Mucosa of stomach (tissue), 1 donor: ENCODE results near the gene FAM240A.

Experiments
- H3K27me3 ChIP-seq: one replicate; pipeline ENCODE4 v1.7.0; 2013; ENCODE audit warnings: mild to moderate bottlenecking, low read length; ENCODE audit not compliant: control insufficient read depth, insufficient read depth
- H3K36me3 ChIP-seq: one replicate; pipeline ENCODE4 v1.7.0; 2013; ENCODE audit warnings: low read length; ENCODE audit not compliant: control insufficient read depth, insufficient read depth
- H3K4me1 ChIP-seq: one replicate; pipeline ENCODE4 v1.7.0; 2013; ENCODE audit warnings: mild to moderate bottlenecking, low read length; ENCODE audit not compliant: control insufficient read depth, insufficient read depth
- H3K4me3 ChIP-seq: one replicate; pipeline ENCODE4 v1.7.0; 2013; ENCODE audit warnings: low read length
- H3K9ac ChIP-seq: one replicate; pipeline ENCODE4 v1.7.0; 2013; ENCODE audit warnings: mild to moderate bottlenecking, low read length, moderate library complexity
- H3K9me3 ChIP-seq: one replicate; pipeline ENCODE4 v1.7.0; 2013; ENCODE audit warnings: mild to moderate bottlenecking, low read length, moderate library complexity; ENCODE audit not compliant: control insufficient read depth
- donor health status: Pancreatic carcinoma.

Gene FAM240A

DNA sequence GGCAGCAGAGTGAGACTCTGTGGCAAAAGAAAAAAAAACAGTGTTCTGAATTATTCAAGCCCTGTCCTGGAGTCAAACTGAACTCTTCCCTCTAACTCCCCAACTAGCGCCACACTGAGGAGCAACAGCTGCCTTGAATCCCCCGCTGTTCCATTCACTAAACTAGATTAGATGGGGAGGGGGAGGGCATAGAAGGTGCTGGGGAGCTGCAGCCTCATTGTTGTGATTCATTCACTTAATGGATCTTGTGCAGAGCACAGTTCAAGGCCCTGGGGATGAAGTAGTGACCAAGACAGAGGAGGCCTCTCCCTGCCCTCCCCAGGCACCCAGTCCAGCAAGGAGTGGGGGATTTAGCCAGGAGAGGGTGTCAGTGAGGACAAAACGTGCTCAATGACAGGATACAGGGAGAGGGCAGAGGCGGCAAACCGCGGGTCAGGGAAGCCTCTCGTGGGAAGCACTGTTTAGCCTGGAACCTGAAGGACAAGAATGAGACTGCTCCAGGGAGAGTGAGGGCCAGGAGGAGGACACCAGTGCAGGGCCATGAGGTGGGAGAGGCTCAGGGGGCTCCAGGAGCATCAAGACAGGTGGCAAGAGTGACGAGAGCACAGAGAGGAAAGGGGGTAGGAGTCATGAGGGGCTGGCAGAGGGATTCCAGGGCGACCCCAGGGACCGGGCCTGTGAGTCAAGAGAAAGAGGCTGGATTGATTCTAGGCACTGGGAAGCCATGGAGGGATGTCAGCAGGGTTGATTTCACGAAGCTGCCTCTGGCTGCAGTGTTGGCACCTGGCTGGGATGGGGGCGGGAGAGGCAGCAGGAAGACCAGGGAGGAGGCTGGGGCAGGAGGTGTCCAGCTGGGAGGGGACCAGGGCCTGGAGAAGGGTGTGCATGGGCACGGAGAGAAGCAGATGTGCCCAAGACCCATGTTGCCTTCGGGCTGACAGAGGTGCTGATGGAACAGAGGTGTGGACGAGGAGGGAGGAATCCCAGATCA lies 49.7 kb downstream of the FAM240A start:
- Histone ChIP-seq H3K9ac (no peak overlapping the region), H3K27me3 (peaks cover 2% of the 10 kb centered on the region), H3K4me3 (no peak overlapping the region), H3K9me3 (no peaks in the 10 kb centered on the region), H3K4me1 (no peaks in the 10 kb centered on the region), H3K36me3 (no peaks in the 10 kb centered on the region)

DNA sequence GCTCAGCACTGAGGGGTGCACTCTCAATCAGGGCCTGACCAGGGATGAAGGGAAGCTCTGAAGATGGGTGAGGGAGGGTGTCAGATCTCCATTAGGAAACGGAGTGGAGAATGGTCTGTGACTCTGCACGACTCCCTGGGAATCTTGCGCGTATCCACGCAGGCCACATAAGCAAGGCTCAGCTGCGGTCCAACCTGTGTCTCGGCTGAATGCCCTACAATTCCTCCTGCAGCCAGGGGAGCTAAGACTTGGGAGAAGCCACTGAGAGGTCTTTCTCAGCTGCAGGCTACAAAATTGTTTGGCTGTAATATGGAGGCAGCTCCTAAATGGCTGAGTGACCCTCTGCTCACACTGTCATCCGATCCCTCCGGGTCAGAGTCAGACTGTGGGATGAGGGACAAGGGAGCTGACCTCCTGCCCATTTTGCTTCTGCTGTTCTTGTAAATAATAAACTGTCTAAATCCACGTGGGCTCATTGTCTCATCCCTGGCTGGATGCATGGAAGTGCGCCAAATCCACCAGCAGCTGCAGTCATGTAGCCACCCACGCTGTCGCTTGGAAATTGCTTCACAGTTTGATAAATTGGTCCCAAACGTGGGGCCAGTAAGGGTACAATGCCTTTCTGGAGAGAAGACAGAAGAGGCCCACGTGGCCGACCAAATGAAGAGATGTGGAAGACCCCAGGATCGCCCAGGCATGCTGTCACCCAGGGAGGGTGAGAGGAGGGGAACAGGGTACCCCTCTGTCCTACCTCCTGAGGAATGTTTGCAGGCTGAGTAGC lies 50.6 kb downstream of the FAM240A start:
- Histone ChIP-seq H3K4me1 (no peaks in the 10 kb centered on the region), H3K9me3 (no peaks in the 10 kb centered on the region), H3K4me3 (no peak overlapping the region), H3K9ac (no peak overlapping the region), H3K36me3 (no peaks in the 10 kb centered on the region), H3K27me3 (peaks cover 9% of the 10 kb centered on the region)

DNA sequence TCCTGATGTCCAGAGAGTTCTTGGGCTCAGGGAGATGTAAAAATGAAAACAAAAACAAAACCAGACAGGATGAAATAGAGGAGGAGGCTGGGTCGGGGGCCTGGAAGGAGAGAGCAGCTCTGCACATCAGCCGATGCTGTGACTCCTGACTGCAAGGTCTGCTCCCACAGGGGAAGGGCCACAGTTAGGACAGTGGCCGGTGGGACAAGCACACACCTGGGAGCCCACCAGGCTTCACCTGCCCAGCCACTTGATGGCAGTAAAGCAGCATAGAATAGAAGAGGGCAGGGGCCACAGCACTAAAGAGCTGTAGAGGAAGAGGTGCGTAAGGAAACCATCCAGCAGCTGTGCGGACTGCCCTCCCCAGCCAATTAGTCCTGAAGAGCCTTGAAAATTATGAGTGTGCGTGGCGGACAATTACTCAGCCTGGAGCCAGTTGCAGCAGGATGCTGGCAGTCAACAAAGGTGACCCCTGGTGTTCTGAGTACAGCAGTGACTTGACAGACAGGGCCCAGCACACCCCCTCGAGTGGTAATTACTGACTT lies 51.3 kb downstream of the FAM240A start:
- no peaks in the 10 kb centered on the region for H3K9me3 ChIP-seq
- H3K9ac ChIP-seq: no peak overlapping the region
- no peaks in the 10 kb centered on the region for H3K36me3 ChIP-seq
- H3K4me1 ChIP-seq: no peaks in the 10 kb centered on the region
- no peak overlapping the region for H3K4me3 ChIP-seq
- peaks cover 9% of the 10 kb centered on the region for H3K27me3 ChIP-seq

DNA sequence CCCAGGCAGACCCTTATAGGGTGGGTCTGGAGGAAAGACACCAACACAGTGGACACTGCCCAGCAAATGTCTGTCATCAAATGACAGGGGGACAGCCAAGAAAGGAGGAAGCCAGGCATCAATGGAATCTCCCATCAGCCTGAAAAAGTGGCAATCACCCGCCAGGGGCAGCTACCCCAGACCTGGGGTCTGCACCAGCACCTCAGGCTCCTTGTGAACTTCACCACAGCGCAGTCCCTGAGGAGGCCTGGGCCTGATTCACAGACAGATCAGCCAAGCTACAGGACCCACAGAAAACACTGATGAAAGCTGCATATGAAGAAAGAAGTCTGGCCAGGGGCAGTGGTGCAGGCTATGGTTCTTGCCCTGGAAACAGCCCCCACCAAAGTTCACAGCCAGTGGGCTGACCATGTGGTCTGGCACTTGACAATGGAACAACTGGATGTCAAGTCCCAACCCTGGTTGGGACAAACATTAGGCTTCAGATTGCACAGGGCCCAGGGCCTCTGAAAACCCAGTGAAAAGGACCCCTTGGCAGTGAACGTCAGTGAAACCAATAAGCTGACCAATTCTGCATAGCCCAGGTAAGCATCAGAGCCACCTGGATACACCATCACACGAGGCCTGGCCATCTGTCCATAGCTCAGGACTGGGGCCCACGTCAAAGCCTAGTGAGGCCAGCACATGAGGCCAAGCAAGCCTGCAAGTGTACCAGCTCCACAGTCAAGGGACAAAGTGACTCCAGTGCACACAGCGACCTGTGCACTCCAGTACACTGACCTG lies 52.1 kb downstream of the FAM240A start:
- H3K4me3 ChIP-seq: no peak overlapping the region
- H3K36me3 ChIP-seq: no peaks in the 10 kb centered on the region
- no peak overlapping the region for H3K9ac ChIP-seq
- H3K27me3 ChIP-seq: peaks cover 9% of the 10 kb centered on the region
- no peaks in the 10 kb centered on the region for H3K4me1 ChIP-seq
- H3K9me3 ChIP-seq: no peaks in the 10 kb centered on the region

DNA sequence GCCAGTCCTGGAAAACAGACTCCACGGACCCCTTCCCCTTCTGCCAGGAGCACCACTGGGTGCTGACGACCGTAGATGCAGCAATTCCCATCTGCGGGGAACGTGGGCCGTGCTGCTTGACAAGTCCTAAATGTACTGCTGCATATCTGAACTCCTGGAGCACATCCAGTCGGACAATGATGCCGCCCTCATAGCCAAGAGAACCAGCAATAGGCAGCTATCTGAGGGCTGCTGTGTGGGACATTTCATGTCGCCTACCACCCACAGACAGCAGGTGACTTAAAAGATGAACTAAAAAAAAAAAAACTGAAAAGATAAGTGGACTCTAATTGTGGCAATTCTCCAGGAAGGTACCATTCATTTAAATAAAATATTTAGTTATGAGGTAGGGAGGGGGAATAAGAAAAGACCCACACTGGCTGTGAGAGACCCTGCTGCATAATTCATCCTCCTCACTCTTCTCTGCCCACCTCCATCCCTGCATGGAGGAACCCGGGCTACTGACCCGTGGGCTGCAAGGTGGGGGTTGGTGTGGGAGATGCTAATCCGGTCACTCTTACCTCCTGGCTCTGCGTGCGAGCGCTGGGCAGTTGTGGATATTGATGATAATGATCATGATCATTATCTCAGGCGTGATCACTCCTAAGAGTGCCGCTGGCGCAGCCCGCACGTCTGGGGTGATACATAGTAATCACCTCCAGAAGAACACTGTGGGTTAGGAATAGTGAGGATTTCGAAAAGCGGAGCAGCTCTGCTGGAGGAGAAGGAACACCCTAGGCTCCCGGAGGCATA lies 52.8 kb downstream of the FAM240A start:
- Histone ChIP-seq H3K9ac (no peak overlapping the region), H3K36me3 (no peaks in the 10 kb centered on the region), H3K9me3 (no peaks in the 10 kb centered on the region), H3K27me3 (peaks cover 9% of the 10 kb centered on the region), H3K4me3 (no peak overlapping the region), H3K4me1 (no peaks in the 10 kb centered on the region)

DNA sequence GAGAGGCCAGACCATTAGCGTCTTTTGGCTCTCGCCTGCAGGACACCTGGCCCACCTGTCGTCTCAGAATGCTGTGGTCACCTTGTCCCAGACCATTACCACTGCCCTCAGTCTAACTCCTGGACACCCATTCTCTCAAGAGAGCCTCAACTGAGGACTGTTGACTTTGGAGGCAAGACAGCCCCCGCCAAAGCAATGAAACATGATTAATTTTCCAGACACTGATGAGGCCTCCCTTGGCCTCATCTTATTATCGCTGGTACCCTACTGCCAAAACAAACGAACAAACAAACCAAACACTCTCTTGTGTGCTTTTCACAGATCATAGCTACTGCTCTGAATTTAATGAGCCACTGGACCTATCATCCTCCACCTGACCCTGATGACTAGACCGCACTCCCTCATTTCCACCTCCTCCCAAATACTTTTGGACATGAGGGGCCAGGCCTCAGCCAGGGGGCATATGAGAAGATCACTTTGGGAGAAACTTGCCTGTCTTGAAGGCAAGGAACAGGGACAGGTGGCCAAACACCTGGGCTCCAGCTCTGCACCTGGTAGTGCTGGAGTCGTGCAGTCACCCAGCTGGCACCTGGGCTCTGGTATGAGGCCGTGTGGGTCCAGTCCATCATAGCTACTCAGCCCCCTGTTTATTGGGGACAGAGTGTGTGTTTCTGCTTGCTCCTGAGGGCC lies 53.6 kb downstream of the FAM240A start:
- Histone ChIP-seq H3K4me3 (no peak overlapping the region), H3K27me3 (peaks cover 9% of the 10 kb centered on the region), H3K4me1 (no peaks in the 10 kb centered on the region), H3K9me3 (no peaks in the 10 kb centered on the region), H3K36me3 (no peaks in the 10 kb centered on the region), H3K9ac (no peak overlapping the region)

DNA sequence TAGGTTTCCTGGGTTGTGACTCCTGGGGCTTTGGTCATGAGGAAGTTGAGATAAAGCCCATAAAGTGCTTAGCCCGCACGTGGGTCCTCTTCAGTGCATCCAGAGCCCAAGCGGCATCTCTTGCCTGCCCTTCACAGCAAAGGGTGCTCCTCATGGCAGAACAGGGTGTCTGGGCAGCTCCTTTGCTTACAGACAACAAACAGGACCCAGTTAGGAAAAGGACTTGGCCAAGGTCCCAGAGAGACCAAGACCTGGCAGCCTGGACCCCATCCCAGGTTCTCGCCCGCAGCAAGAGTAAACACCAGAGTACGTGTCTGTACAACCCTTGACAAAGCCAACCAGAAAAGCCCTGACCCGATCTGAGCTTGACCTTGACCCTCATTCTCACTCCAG lies 54.1 kb downstream of the FAM240A start:
- H3K9me3 ChIP-seq: no peaks in the 10 kb centered on the region
- H3K4me3 ChIP-seq: no peak overlapping the region
- no peaks in the 10 kb centered on the region for H3K4me1 ChIP-seq

DNA sequence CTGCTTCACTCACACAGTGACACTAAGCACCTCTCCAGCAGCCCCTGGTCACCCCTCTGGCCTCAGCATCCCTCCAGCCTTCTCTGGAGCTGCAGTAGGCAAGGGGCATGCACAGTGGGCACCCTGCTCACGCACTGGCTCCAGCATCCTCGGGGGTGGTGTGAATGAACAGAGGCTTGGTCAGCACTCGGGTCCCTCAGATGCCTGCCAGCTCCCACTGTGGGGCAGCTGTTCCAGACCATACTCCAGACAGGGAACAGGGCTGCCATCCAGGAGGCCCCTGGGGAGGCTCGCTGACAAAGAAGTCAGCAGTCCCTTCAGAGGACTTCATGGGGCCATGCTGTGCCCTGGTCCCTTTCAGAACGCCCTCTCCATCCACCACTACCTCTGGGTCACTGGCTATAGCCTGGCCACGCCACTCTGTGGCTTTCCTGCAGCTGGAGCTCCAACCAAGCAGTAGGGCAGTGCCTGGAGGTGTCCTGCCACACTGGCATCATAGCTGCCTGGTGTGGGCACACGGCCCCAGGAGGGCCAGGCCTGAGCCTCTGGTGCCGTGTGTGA lies 54.8 kb downstream of the FAM240A start:
- Histone ChIP-seq H3K27me3 (peaks cover 9% of the 10 kb centered on the region), H3K9ac (no peak overlapping the region), H3K9me3 (no peaks in the 10 kb centered on the region), H3K36me3 (no peaks in the 10 kb centered on the region), H3K4me1 (no peaks in the 10 kb centered on the region), H3K4me3 (no peak overlapping the region)

More for the DNA sequence above, 54.1 kb downstream of the FAM240A start:
- Histone ChIP-seq H3K27me3 (peaks cover 9% of the 10 kb centered on the region), H3K36me3 (no peaks in the 10 kb centered on the region), H3K9ac (no peak overlapping the region)

DNA sequence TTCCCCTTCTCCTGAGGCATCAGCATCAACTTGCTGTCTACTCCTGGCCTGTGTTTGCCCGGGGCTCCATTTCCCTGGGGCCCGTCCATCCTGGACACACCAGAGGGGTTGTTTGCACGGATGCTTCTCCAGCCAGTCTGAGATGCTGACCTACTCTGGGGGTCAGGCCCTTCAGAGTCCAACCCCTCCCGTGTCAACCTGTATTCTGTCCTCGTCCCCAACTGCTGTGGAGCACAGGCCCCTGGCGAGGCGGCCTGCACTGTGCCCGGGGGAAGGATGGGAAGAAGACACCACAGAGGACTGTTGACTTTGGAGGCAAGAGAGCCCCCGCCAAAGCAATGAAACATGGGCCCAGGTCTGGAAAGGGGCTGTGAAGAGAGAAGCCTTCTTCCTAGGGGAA lies 55.3 kb downstream of the FAM240A start:
- no peak overlapping the region for H3K9ac ChIP-seq
- peaks cover 9% of the 10 kb centered on the region for H3K27me3 ChIP-seq
- no peaks in the 10 kb centered on the region for H3K4me1 ChIP-seq
- no peaks in the 10 kb centered on the region for H3K9me3 ChIP-seq
- H3K4me3 ChIP-seq: no peak overlapping the region
- H3K36me3 ChIP-seq: no peaks in the 10 kb centered on the region

DNA sequence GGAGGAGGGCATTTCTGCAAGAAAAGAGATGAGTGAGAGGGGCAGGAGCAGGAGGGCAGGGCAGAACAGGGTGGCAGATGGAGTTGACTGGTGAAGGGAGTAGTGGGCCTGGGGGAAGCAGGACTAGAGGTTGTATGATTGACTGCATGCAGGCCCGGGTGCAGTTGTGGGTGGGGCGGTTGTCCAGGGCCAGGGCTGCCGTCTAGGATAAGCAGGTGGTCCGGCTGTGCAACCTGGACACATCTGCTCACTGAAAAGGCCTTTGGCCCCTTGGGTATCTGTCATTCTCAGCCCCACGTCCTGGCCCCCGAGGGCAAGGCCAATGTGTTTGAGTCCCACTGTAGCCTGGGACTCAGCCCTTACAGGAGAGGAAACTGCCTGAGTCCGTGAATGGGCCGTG lies 55.8 kb downstream of the FAM240A start:
- H3K4me1 ChIP-seq: no peaks in the 10 kb centered on the region
- no peaks in the 10 kb centered on the region for H3K36me3 ChIP-seq
- H3K9ac ChIP-seq: no peak overlapping the region
- H3K27me3 ChIP-seq: peaks cover 9% of the 10 kb centered on the region
- no peak overlapping the region for H3K4me3 ChIP-seq
- H3K9me3 ChIP-seq: no peaks in the 10 kb centered on the region
